Stimulated activated CD8-positive, alpha-beta memory T cell treated with anti-CD3 and anti-CD28 coated beads, Interleukin-15, amount 100 ng/mL, for 24 hours (primary cell): ENCODE results near the gene TANC1.

Experiments used
- DNase-seq: peaks from one replicate; pipeline ENCODE4 v3.0.0-alpha.2; 2020; ENCODE audit warnings: low read depth

The TANC1 gene

GRCh38 chr2:158968396-158969161, at the start of gene TANC1:
Gene TANC1, plus strand, starts transcription at chr2:158968640. Its CDS starts 97,271 bp downstream, at chr2:159065911.
- DNase-seq = peak; percentile 15

GRCh38 chr2:158921599-158922408, 46.6 kb upstream of the TANC1 start:
- no peak for DNase-seq

- DNase-seq = no peak
Measured at GRCh38 chr2:158922601-158923000, 45.8 kb upstream of the TANC1 start.

- no peak for DNase-seq
Measured at GRCh38 chr2:158923180-158923594, 45.3 kb upstream of the TANC1 start.

- DNase-seq = no peak
Measured at GRCh38 chr2:158923641-158924040, 44.8 kb upstream of the TANC1 start.

- DNase-seq = no peak
Measured at GRCh38 chr2:158926478-158926948, 41.9 kb upstream of the TANC1 start.

GRCh38 chr2:158928515-158928914, 39.9 kb upstream of the TANC1 start:
- no peak for DNase-seq

GRCh38 chr2:158928965-158929364, 39.5 kb upstream of the TANC1 start:
- no peak for DNase-seq

- no peak for DNase-seq
Measured at GRCh38 chr2:158931572-158931971, 36.9 kb upstream of the TANC1 start.

GRCh38 chr2:158932131-158932645, 36.3 kb upstream of the TANC1 start:
- no peak for DNase-seq

GRCh38 chr2:158934170-158934569, 34.3 kb upstream of the TANC1 start:
- DNase-seq = no peak

- no peak for DNase-seq
Measured at GRCh38 chr2:158935617-158936016, 32.8 kb upstream of the TANC1 start.

GRCh38 chr2:158936978-158937377, 31.5 kb upstream of the TANC1 start:
- DNase-seq = no peak

- DNase-seq = no peak
Measured at GRCh38 chr2:158940356-158940755, 28.1 kb upstream of the TANC1 start.

- DNase-seq = no peak
Measured at GRCh38 chr2:158943973-158944372, 24.5 kb upstream of the TANC1 start.

- no peak for DNase-seq
Measured at GRCh38 chr2:158948964-158949699, 19.3 kb upstream of the TANC1 start.

GRCh38 chr2:158953454-158953853, 15.0 kb upstream of the TANC1 start:
- no peak for DNase-seq

GRCh38 chr2:158953926-158954763, 14.3 kb upstream of the TANC1 start:
- DNase-seq = no peak

GRCh38 chr2:158955842-158956365, 12.5 kb upstream of the TANC1 start:
- DNase-seq = no peak

GRCh38 chr2:158958365-158958764, 10.1 kb upstream of the TANC1 start:
- no peak for DNase-seq

GRCh38 chr2:158960193-158960592, 8.2 kb upstream of the TANC1 start:
- DNase-seq = no peak
